HEK293 (cell line): Measurements from ENCODE around the gene IGSF23.

Experiments
- BCL11A ChIP-seq: fragments of 450-650 bp; formaldehyde crosslinking; IDR thresholded peaks from 2 replicates; pipeline ENCODE4 v1.5.1; 2016; ENCODE audit warnings: low read depth, missing biosample characterization, missing genetic modification characterization
- PRDM1 ChIP-seq: fragments of 450-650 bp; formaldehyde crosslinking; IDR thresholded peaks from 2 replicates; pipeline ENCODE4; 2016; ENCODE audit warnings: missing biosample characterization, missing genetic modification characterization
- TF ChIP-seq, protein P1 (sequence below): fragments of 450-650 bp; formaldehyde crosslinking; IDR thresholded peaks from 2 replicates; pipeline ENCODE4 v1.5.1; 2016; ENCODE audit warnings: missing biosample characterization, missing genetic modification characterization

DNA sequence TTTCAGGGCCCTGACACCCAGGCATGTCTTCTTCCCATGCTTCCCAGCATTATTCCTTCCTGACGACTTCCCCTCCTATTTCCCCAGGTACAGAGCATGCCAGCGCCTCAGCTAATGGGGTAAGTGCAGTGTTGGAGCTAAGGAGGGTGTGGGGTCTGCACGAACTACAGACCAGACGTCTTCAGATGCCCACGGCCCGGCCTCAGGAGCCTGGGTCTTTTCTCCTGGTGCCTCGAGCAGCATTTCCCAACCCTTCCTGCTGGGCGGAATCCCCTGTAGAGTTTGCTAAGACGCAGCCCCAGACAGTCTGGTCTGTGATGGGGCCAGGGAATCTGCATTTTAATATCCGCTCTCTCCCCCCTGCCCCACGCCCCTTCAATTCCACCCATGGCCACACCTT is 47.8 kb downstream of the IGSF23 start:
- TF ChIP-seq PRDM1 (tag by site-specific recombination) (no peak), BCL11A (tag by site-specific recombination) (no peak)
- TF ChIP-seq, protein P1, sequence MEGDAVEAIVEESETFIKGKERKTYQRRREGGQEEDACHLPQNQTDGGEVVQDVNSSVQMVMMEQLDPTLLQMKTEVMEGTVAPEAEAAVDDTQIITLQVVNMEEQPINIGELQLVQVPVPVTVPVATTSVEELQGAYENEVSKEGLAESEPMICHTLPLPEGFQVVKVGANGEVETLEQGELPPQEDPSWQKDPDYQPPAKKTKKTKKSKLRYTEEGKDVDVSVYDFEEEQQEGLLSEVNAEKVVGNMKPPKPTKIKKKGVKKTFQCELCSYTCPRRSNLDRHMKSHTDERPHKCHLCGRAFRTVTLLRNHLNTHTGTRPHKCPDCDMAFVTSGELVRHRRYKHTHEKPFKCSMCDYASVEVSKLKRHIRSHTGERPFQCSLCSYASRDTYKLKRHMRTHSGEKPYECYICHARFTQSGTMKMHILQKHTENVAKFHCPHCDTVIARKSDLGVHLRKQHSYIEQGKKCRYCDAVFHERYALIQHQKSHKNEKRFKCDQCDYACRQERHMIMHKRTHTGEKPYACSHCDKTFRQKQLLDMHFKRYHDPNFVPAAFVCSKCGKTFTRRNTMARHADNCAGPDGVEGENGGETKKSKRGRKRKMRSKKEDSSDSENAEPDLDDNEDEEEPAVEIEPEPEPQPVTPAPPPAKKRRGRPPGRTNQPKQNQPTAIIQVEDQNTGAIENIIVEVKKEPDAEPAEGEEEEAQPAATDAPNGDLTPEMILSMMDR (tag by site-specific recombination), result no peak
